Astrocyte of the spinal cord (primary cell): ENCODE data around the gene PHYHD1.

Source experiments
- DNase-seq: peaks from one replicate; pipeline ENCODE4 v3.0.0; 2011; ENCODE audit warnings: low read depth, low spot score
- H3K4me3 ChIP-seq: 2 replicates; pipeline ENCODE4 v1.5.1; 2011; ENCODE audit warnings: low read depth, mild to moderate bottlenecking, low read length, moderate library complexity
- in situ Hi-C: cut with HindIII; loops from 2 replicates; pipeline ENCODE4 v1.10.0; 2017; ENCODE audit warnings: low sequenced_read_pairs
- TF ChIP-seq, protein P1 (sequence below): IDR thresholded peaks from 2 replicates; pipeline ENCODE4 v1.5.1; 2012; ENCODE audit warnings: low read depth, mild to moderate bottlenecking, low read length, inconsistent platforms

PHYHD1 gene

DNA sequence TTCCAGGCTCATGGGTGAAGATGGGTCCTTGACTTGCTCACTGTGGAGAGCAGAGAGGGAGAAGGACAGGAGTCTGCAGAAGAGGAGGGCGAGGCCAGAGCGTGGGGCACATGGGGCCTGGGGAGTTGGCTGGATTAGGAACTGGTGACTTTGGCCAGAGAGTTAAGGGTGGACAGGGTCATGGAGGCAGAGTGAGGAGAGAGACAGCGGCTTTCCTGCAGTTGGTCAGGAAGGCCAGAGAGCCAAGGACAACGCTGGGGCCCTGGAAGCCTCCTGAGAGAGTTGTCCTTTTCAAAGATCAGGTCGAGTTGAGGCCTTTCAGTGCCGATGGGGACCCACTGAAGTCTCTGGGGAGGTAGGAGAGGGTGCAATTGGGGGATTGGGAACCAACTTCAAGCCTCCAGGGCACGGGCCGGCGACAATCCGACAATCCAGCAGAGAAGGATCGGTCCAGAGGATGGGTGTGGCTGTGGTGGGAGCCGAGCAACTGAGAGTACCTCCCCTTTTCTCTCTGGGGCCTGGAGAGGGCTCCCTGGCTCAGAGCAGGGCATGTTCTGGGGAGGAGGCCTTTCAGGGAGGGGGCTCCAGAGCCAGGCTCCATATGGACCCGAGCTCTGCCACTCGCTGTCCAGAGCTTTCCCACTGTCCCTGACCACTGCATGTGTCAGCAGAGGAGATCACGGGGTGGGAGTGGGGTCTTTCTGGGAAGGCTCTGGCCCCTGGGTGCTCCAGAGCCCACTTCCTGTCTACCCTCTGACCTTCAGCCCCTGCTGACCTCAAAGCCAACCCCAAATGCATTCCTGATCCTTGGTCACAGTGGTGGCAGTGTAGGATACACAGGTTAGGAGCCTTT, 7.5 kb upstream of the PHYHD1 start:
- in situ Hi-C loops = no loop called here
- no peak for DNase-seq
- H3K4me3 ChIP-seq = no peak overlapping the region
- TF ChIP-seq, protein P1, sequence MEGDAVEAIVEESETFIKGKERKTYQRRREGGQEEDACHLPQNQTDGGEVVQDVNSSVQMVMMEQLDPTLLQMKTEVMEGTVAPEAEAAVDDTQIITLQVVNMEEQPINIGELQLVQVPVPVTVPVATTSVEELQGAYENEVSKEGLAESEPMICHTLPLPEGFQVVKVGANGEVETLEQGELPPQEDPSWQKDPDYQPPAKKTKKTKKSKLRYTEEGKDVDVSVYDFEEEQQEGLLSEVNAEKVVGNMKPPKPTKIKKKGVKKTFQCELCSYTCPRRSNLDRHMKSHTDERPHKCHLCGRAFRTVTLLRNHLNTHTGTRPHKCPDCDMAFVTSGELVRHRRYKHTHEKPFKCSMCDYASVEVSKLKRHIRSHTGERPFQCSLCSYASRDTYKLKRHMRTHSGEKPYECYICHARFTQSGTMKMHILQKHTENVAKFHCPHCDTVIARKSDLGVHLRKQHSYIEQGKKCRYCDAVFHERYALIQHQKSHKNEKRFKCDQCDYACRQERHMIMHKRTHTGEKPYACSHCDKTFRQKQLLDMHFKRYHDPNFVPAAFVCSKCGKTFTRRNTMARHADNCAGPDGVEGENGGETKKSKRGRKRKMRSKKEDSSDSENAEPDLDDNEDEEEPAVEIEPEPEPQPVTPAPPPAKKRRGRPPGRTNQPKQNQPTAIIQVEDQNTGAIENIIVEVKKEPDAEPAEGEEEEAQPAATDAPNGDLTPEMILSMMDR = no peak

DNA sequence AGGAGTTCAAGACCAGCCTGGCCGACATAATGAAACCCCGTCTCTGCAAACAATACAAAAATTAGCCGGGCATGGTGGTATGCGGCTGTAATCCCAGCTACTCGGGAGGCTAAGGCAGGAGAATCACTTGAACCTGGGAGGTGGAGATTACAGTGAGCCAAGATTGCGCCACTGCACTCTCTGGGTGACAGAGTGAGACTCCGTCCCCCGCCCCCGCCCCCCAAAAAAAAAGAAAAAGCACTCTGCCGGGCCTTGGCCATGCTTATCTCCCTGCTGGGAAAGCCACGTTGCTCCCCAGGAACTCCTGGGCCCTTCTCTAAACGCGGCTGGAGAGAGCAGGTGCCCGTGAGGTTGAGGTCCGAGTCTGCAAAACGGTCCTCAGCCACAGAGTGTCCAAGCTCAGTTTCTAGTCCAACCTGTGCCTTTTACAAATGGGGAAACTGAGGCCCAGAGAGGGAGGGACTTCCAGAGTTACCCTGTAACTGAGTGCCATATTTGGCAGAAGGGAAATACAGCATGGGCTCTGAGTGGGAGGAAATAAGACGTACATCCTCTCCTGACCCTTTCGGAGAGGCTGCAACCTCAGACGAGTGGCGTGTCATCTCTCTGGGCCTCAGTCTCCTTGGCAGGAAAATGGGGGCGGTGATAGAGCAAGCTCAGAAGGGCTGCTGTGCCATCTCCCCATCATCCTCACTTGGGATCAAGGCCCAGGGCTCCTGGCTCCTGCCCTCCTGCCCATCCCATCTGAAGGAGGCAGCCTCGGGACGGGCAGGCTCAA, 6.6 kb upstream of the PHYHD1 start:
- TF ChIP-seq, protein P1 = no peak
- H3K4me3 ChIP-seq = no peak overlapping the region

GRCh38 chr9:128916204-128916603, 4.6 kb upstream of the PHYHD1 start:
- in situ Hi-C loops = no loop called here
- no peak for DNase-seq
- no peak overlapping the region for H3K4me3 ChIP-seq
- TF ChIP-seq, protein P1 = no peak

More for the DNA sequence above, 6.6 kb upstream of the PHYHD1 start:
- DNase-seq = no peak
- in situ Hi-C loops = no loop called here

GRCh38 chr9:128916745-128917144, 4.0 kb upstream of the PHYHD1 start:
- in situ Hi-C loops = no loop called here
- no peak overlapping the region for H3K4me3 ChIP-seq
- TF ChIP-seq, protein P1 = no peak
- DNase-seq = no peak

GRCh38 chr9:128917151-128917849, 3.5 kb upstream of the PHYHD1 start:
- peak; percentile 76 for DNase-seq
- TF ChIP-seq, protein P1 = no peak
- H3K4me3 ChIP-seq = no peak overlapping the region
- in situ Hi-C loops = no loop called here

DNA sequence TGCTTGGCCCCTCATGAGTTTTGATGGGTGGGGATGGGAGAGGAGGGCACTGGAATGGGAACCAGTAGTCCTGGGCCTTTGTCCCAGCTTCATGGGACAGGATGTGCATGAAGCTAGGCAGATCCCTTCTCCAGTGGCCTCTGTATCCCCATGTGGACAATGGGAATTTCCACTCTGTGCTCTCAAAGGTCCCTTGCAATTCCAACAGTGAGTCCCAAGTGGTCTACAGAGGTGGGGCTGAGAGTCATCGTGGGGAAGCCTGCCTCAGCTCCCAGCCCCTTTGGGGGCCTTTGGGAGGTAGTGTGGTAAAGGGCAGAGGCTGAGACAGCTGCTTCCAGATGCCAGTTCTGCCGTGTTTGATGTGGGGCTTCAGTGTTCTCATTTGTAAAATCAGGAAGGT, 1.9 kb upstream of the PHYHD1 start:
- DNase-seq = no peak
- H3K4me3 ChIP-seq = no peak overlapping the region
- TF ChIP-seq, protein P1 = no peak
- in situ Hi-C loops = no loop called here
